Smooth muscle cell of the brain vasculature (primary cell): ENCODE results near the gene RNF144A.
"Not testable (repeated sequence)": the region's sequence is repeated elsewhere in the genome, so short reads cannot be mapped to it uniquely, and the experiment has no call there.

Experiments used
- DNase-seq: peaks from one replicate; pipeline ENCODE4 v3.0.0-alpha.2; 2012; ENCODE audit warnings: low read depth, low spot score

The RNF144A gene

GRCh38 chr2:6929196-6929819 lies 12.1 kb downstream of the RNF144A start:
- no peak for DNase-seq

DNA sequence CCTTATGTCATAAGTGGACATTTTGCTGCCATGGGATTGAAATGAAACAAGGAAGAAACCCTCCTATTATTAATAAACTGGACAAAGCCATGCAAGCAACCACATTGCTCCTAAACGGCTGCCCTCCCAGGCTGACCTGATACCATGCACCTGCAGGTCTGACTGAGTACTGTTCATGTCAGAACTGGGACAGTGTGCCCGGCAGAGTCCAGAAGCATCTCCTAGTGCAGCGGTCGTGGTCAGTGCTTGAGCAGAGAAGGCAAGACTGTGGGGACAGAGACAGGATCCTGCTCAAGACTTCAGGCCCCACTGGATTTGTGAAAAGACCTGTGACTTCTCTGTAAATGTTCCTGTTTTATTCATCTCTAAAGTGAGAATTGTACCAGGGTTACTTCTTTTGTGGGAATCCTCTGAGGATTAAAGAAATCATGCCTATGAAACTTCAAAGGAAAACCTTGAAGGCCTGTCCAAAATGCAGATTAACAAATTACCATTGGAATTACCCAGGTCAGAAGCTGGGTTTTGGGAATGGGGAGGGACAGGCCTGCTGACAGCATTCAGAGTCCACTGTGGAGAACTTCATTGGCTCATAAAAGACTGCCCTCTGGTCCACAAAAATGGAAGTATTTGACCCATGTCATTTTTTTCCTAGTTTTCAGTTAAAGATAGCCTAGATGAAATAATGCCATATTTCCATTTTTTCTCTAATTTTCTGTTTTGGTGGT lies 13.9 kb downstream of the RNF144A start:
- DNase-seq = no peak

DNA sequence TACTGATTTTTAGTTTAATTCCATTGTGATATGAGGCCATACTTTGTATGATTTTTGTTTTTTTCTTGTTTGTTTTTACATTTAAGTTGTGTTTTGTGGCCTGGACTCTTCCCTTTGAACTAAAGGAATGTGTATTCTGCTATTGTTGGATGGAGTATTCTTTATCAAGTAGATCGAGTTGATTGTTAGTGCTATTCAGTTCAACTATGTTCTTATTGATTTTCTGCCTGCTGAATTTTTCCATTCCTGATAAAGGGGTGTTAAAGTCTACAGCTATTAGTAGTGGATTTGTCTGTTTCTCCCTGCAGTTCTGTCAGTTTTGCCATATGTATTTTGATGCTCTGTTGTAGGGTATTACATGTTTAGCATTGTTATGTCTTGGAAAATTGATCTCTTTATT lies 14.5 kb downstream of the RNF144A start:
- DNase-seq = no peak

- no peak for DNase-seq
Observed at GRCh38 chr2:6932206-6932605, 15.0 kb downstream of the RNF144A start.

DNA sequence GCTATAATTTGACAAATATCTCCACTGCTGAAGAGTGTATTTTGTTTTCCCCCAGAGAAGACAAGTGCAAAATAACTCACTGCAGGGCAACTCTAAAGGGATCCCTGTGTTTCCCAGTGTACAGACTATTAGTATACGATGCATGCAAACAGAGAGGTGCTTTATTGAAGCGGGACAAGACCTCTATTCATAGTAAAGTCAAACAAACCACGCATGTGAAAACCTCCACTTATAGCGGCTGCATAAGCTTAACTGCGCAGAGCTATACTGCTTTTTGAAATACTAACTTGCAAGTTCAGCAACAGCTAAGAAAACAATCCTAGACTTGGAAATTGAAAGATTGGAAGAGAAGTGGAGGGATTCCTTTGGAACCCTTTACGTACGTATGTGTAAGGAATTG lies 15.6 kb downstream of the RNF144A start:
- no peak for DNase-seq

- DNase-seq = no peak
Observed at GRCh38 chr2:6933911-6934310, 16.7 kb downstream of the RNF144A start.

DNA sequence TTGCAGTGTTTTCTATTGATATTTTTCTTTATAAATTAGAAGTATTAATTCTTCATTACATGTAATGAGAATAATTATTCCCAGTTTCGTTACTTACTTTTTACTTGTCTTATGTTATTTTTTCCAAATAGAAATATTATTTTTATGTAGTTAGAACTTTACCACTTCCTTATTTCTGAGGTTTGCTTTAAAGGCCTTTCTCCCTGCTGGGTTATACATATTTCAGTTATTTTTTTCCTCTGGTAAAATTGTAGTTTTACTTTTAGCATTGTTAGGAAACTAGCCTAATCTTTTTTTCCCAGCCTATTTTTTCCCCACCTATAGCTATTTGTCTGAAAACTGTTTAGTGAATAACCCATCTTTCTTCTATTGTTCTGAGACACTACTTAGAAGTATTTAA lies 17.1 kb downstream of the RNF144A start:
- no peak for DNase-seq

DNA sequence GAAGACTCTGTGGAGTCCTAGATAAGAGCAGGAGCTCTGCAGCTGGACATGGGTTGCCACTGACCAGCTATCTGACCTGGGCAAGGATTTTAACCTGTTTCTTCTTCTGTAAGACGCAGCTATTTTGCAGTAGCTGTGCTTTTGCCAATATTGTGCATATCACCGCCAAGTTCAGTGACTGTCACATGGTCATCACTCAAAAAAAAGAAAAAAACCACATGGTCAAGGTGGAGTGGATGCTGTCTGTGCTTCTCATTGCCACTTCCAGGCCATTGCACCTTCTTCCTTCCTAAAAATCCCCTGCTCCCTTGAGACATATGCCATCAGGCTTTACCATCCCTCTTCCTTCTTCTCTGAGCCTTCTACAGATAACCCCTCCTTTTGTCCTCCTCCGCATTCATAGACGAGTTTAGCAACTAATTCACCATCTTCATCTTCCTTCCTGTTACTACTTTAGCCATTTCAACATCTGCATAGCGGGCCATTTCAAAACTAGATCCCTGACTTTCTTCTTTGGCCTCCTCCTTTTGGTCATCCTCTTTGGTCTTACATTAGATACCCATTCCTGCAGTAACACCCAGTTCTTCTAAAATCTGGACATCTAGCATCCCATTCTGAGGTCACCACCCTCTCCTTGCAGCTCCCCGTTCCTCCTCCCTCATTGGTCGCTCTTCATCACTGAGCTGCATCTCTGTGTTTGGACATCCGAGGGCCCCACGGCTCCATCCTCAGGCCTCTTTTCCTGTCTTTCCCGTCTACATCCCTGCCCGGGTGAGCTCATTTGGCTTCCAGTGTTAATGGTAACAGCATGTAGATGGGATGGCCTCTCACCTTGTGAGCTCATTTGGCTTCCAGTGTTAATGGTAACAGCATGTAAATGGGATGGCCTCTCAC lies 17.8 kb downstream of the RNF144A start:
- DNase-seq = no peak

GRCh38 chr2:6935652-6936020 lies 18.4 kb downstream of the RNF144A start:
- not testable (repeated sequence) for DNase-seq

DNA sequence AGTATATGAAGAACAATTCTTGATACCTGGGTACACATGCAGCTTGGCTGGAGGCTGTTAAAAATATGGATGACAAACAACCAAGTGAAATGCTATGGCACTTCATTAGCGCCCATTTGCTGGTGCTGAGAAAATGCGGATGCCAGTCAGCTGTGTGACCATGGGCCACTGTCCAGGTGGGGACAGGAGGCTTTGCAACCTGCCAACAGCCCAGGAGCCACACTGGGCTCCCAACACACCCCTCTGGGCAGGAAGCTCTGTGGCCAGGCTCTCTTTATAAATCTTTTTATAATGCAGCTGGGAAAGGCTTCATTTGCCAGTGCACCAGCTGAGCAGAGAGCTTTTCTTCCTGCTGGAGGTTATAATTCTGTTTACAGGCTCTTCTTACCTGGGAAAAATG lies 19.9 kb downstream of the RNF144A start:
- no peak for DNase-seq

- DNase-seq = no peak
Observed at GRCh38 chr2:6937582-6937981, 20.4 kb downstream of the RNF144A start.

DNA sequence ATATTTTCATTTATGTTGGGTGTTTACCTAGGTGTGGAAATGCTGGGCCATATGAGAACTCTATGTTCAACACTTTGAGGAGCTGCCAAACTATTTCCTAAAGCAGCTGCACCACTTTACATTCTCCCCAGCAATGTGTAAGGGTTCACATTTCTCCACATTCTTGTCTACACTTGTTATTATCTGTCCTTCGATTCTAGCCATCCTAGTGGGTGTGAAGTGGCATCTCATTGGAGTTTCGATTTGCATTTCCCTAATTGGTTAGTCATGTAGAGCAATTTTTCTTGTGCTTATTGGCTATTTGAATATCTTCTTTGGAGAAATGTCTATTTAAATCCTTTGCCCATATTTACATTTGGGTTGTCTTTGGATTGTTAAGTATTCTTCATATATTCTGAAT lies 21.9 kb downstream of the RNF144A start:
- no peak for DNase-seq

- peak; percentile 55 for DNase-seq
Observed at GRCh38 chr2:6940820-6941219, 23.6 kb downstream of the RNF144A start.

- DNase-seq = no peak
Observed at GRCh38 chr2:6941299-6942046, 24.3 kb downstream of the RNF144A start.

GRCh38 chr2:6942848-6943247 lies 25.6 kb downstream of the RNF144A start:
- DNase-seq = no peak

- no peak for DNase-seq
Observed at GRCh38 chr2:6943523-6943922, 26.3 kb downstream of the RNF144A start.

DNA sequence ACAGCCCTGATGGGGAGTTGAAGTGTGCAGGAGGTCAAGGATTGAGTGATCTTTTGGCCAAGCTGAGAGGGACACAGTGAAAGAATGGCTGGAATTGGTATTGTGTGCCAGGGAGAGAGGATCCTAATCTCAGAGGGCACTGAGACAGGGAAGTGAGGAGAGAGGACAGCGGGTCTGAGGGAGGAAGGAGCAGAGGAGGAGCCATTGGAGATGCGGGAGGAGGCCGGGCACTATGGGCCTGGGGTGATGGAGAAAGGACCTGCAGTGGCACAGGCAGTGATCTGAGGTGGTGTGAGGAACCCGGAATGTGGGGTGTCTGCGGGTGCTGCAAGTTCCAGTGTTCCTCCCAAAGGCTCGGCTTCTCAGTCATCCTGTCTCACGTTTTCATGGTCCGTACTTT lies 26.8 kb downstream of the RNF144A start:
- no peak for DNase-seq

- no peak for DNase-seq
Observed at GRCh38 chr2:6944555-6944954, 27.3 kb downstream of the RNF144A start.

DNA sequence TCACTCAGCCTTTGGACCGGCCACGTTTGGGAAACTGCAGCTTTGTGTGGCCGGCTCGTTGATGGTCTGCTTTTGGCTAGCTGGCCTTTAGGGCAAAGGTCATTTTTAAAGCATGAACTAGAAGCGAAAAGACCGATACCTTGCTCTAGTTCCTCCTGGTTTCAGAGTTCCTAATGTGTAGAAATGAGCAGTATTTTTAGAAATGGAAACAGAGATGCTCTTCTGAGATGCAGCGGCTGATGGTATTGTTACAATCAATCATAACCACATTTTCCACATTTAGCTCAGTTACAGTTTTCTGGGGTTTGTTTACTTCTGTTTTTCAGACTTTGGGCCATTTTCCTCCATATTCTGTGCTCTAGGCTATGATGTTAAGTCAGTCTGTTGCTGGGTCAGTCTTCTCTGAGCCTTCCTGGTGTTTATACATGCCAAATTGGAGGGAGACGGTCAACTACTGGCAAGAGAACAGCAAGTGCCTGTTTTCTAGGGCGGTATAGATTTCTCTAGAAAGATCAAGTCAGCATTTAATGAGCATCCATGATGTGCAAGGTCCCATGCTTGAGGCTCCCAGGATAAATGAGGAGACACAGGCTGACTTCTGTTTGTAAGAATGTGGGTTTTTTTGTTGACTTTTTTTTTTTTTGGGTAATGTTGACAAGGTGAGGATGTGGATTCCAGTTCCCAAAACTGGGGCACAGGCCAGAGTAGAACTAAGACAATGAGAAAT lies 28.0 kb downstream of the RNF144A start:
- DNase-seq = no peak

- no peak for DNase-seq
Observed at GRCh38 chr2:6945821-6946220, 28.6 kb downstream of the RNF144A start.

DNA sequence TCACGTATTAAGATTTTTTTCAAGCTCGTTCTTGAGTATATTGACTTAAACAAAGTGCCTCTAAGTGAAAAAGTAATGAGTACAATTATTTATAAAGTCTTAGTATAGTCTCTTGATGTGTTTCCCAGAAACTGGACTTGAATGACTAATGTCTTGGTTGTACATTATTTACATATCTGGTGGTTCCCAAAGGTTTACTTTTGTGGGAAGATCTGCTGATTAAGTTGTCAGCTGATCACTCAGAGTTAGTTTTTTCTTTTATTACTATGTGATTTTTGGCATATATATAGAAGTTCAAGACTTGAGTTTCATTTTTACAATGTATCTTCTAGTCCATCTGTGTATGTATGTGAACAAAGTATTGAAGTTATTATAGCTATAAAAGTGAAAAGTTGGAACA lies 29.5 kb downstream of the RNF144A start:
- no peak for DNase-seq
